HEK293 (cell line): ENCODE data around the gene WDR3.
A peak's percentile ranks its signal among the peaks of the same experiment; 100 is the strongest.

ENCODE experiments used
- CTCF ChIA-PET: fragments of 350-600 bp; formaldehyde crosslinking; extraction: SDS; loops from one replicate; lab custom pipeline; 2021; ENCODE audit warnings: antibody characterized with exemption; lab: Yijun Ruan, JAX
- POLR2A ChIA-PET: fragments of 300-600 bp; formaldehyde crosslinking; extraction: SDS; loops from one replicate; lab custom pipeline; 2020; ENCODE audit warnings: antibody characterized with exemption, inconsistent platforms; lab: Yijun Ruan, JAX
- H3K27ac ChIP-seq: fragments of 200-500 bp; sonication (Bioruptor generic); 2 replicates; pipeline ENCODE4 v1.5.1; 2014; ENCODE audit warnings: low read depth, low read length, control low read depth, inconsistent platforms; ENCODE audit errors: extremely low read depth
- H3K36me3 ChIP-seq, 2 experiments: fragments of 200-500 bp in 1 of 2; sonication (Bioruptor generic) in 1 of 2; 1 replicate in 1 of 2; 2 replicates in 1 of 2; pipeline ENCODE4 v1.5.1; 2014 to 2017; ENCODE audit warnings: inconsistent platforms in 2 of 2, low read length in 2 of 2; ENCODE audit not compliant: control insufficient read depth in 2 of 2, insufficient read depth in 1 of 2
- H3K4me1 ChIP-seq: fragments of 200-500 bp; sonication (Bioruptor generic); 2 replicates; pipeline ENCODE4 v1.5.1; 2014; ENCODE audit warnings: mild to moderate bottlenecking, low read length, inconsistent platforms; ENCODE audit not compliant: control insufficient read depth, insufficient read depth
- H3K4me3 ChIP-seq: 2 replicates; pipeline ENCODE4 v1.5.1; 2011; ENCODE audit warnings: low read depth, mild to moderate bottlenecking, control low read depth, low read length, moderate library complexity
- H3K9me3 ChIP-seq: fragments of 200-500 bp; sonication (Bioruptor generic); 2 replicates; pipeline ENCODE4 v1.5.1; 2014; ENCODE audit warnings: low read depth, low read length, inconsistent platforms; ENCODE audit not compliant: control insufficient read depth, insufficient read depth
- EGR2 ChIP-seq: fragments of 450-650 bp; formaldehyde crosslinking; IDR thresholded peaks from 2 replicates; pipeline ENCODE4 v1.5.1; 2016; ENCODE audit warnings: low read depth, missing biosample characterization, missing genetic modification characterization
- GLI4 ChIP-seq: fragments of 450-650 bp; formaldehyde crosslinking; IDR thresholded peaks from 2 replicates; pipeline ENCODE4 v1.5.1; 2016; ENCODE audit warnings: missing biosample characterization, missing genetic modification characterization
- GLIS1 ChIP-seq: fragments of 450-650 bp; formaldehyde crosslinking; IDR thresholded peaks from 2 replicates; pipeline ENCODE4 v1.5.1; 2016; ENCODE audit warnings: missing biosample characterization, missing genetic modification characterization
- HOXA7 ChIP-seq: sonication (generic); formaldehyde crosslinking; IDR thresholded peaks from 2 replicates; pipeline ENCODE4 v1.8.1; 2022; ENCODE audit warnings: missing genetic modification reagents, borderline replicate concordance
- KLF1 ChIP-seq: fragments of 450-650 bp; formaldehyde crosslinking; IDR thresholded peaks from 2 replicates; pipeline ENCODE4 v1.5.1; 2016; ENCODE audit warnings: missing biosample characterization, missing genetic modification characterization
- KLF10 ChIP-seq: fragments of 450-650 bp; IDR thresholded peaks from 2 replicates; pipeline ENCODE4 v1.5.1; 2018; ENCODE audit warnings: missing biosample characterization, mild to moderate bottlenecking, missing genetic modification characterization
- KLF9 ChIP-seq: fragments of 450-650 bp; formaldehyde crosslinking; IDR thresholded peaks from 2 replicates; pipeline ENCODE4 v1.5.1; 2016; ENCODE audit warnings: missing biosample characterization, missing genetic modification characterization, low read depth
- MEIS1 ChIP-seq: sonication (generic); formaldehyde crosslinking; IDR thresholded peaks from 2 replicates; pipeline ENCODE4 v1.8.1; 2022; ENCODE audit warnings: missing genetic modification reagents, mild to moderate bottlenecking, borderline replicate concordance
- SP2 ChIP-seq: fragments of 450-650 bp; formaldehyde crosslinking; IDR thresholded peaks from 2 replicates; pipeline ENCODE4 v1.5.1; 2016; ENCODE audit warnings: missing biosample characterization, missing genetic modification characterization
- SP3 ChIP-seq: fragments of 450-650 bp; formaldehyde crosslinking; IDR thresholded peaks from 2 replicates; pipeline ENCODE4 v1.5.1; 2016; ENCODE audit warnings: missing biosample characterization, missing genetic modification characterization
- TRIM28 ChIP-seq: IDR thresholded peaks from 2 replicates; pipeline ENCODE4 v1.6.1; 2011; ENCODE audit warnings: low read length, control low read depth, borderline replicate concordance
- ZBTB17 ChIP-seq: fragments of 450-650 bp; formaldehyde crosslinking; IDR thresholded peaks from 2 replicates; pipeline ENCODE4 v1.5.1; 2016; ENCODE audit warnings: missing biosample characterization, missing genetic modification characterization
- ZBTB20 ChIP-seq: fragments of 450-650 bp; formaldehyde crosslinking; IDR thresholded peaks from 2 replicates; pipeline ENCODE4 v1.5.1; 2016; ENCODE audit warnings: missing biosample characterization, missing genetic modification characterization
- ZFP37 ChIP-seq: fragments of 450-650 bp; formaldehyde crosslinking; IDR thresholded peaks from 2 replicates; pipeline ENCODE4 v1.5.1; 2016; ENCODE audit warnings: missing biosample characterization, missing genetic modification characterization
- ZNF121 ChIP-seq: fragments of 450-650 bp; formaldehyde crosslinking; IDR thresholded peaks from 2 replicates; pipeline ENCODE4 v1.5.1; 2016; ENCODE audit warnings: missing biosample characterization, missing genetic modification characterization
- ZNF133 ChIP-seq: fragments of 450-650 bp; formaldehyde crosslinking; IDR thresholded peaks from 2 replicates; pipeline ENCODE4 v1.5.1; 2016; ENCODE audit warnings: missing biosample characterization, missing genetic modification characterization
- ZNF146 ChIP-seq: fragments of 450-650 bp; formaldehyde crosslinking; IDR thresholded peaks from 2 replicates; pipeline ENCODE4 v1.5.1; 2016; ENCODE audit warnings: missing biosample characterization, missing genetic modification characterization
- ZNF155 ChIP-seq: fragments of 450-650 bp; formaldehyde crosslinking; IDR thresholded peaks from 2 replicates; pipeline ENCODE4 v1.5.1; 2016; ENCODE audit warnings: missing biosample characterization, missing genetic modification characterization
- ZNF280C ChIP-seq: fragments of 450-650 bp; formaldehyde crosslinking; IDR thresholded peaks from 2 replicates; pipeline ENCODE4 v1.5.1; 2016; ENCODE audit warnings: missing biosample characterization, missing genetic modification characterization
- ZNF335 ChIP-seq: fragments of 450-650 bp; formaldehyde crosslinking; conservative IDR thresholded peaks from 2 replicates; pipeline ENCODE4 v1.5.1; 2016; ENCODE audit warnings: missing biosample characterization, missing genetic modification characterization
- ZNF350 ChIP-seq: fragments of 450-650 bp; formaldehyde crosslinking; IDR thresholded peaks from 2 replicates; pipeline ENCODE4 v1.5.0; 2017; ENCODE audit warnings: missing biosample characterization, mild to moderate bottlenecking, missing genetic modification characterization
- ZNF391 ChIP-seq: fragments of 450-650 bp; formaldehyde crosslinking; IDR thresholded peaks from 2 replicates; pipeline ENCODE4 v1.5.1; 2016; ENCODE audit warnings: low read depth, missing biosample characterization, missing genetic modification characterization, borderline replicate concordance
- ZNF423 ChIP-seq: fragments of 450-650 bp; formaldehyde crosslinking; IDR thresholded peaks from 2 replicates; pipeline ENCODE4 v1.5.1; 2016; ENCODE audit warnings: missing biosample characterization, missing genetic modification characterization
- ZNF426 ChIP-seq: fragments of 450-650 bp; formaldehyde crosslinking; IDR thresholded peaks from 2 replicates; pipeline ENCODE4 v1.5.1; 2017; ENCODE audit warnings: missing biosample characterization, missing genetic modification characterization, mild to moderate bottlenecking, inconsistent platforms, moderate library complexity
- ZNF571 ChIP-seq: fragments of 450-650 bp; formaldehyde crosslinking; IDR thresholded peaks from 2 replicates; pipeline ENCODE4 v1.5.0; 2017; ENCODE audit warnings: missing biosample characterization, missing genetic modification characterization
- ZNF777 ChIP-seq: fragments of 450-650 bp; formaldehyde crosslinking; IDR thresholded peaks from 2 replicates; pipeline ENCODE4 v1.5.1; 2017; ENCODE audit warnings: missing biosample characterization, missing genetic modification characterization, borderline replicate concordance
- ZSCAN5A ChIP-seq: fragments of 450-650 bp; formaldehyde crosslinking; IDR thresholded peaks from 2 replicates; pipeline ENCODE4 v1.5.1; 2016; ENCODE audit warnings: missing biosample characterization, missing genetic modification characterization
- ZXDB ChIP-seq: fragments of 450-650 bp; formaldehyde crosslinking; IDR thresholded peaks from 2 replicates; pipeline ENCODE4 v1.5.1; 2016; ENCODE audit warnings: missing biosample characterization, missing genetic modification characterization
- TF ChIP-seq, protein P1 (sequence below): fragments of 450-650 bp; formaldehyde crosslinking; conservative IDR thresholded peaks from 2 replicates; pipeline ENCODE4 v1.5.1; 2016; ENCODE audit warnings: low read depth, missing biosample characterization, missing genetic modification characterization

Gene WDR3

DNA sequence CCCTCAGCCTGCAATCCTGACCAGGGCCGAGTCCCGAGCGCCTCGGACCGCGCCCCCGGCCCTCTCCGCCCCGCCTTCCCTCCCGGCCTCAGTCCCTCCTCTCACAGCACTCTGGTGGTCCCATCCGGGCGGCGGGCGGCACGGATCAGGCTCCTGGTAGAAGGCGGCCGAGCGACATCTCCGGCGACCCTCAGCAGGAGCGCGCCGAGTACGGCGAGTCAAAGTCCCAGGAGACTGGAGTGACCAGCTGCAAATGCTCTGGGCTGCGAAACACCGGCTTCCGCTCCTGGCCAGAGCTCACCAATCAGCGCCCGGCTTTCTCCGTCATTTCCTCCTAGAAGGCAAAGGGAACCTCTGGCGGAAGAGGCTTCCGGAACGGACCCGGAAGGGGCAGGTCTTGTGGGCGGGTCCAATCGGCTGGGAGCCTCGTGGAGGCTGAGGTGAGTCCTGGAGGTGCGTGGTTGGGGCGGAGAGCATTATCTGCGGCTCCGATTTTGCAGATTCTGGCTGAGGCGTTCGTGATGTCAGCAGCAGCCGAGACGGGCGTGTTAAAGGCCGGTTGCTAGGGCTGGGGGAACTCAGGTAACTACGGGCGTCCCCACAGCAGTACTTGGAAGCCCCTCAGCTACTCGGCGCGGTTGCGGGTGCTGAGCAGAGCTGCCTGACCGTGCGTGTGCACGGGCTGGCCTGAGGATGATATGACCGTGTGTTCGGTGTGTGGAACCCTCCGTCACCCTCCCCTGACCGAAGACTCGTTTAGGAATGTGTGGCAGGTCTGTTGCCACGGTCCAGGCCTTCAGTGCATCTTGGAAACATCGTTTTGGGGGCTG, at the start of gene WDR3, which contains the start of gene GDAP2:
Gene WDR3 (plus strand): TSS at position 397 of the 830 bp plus-strand sequence. CDS start 3,581 bp downstream, outside the sequence.
Gene GDAP2 (minus strand): TSS at position 279 of the 830 bp plus-strand sequence. CDS start 9,264 bp downstream, outside the sequence.
- ChIA-PET POLR2A (interaction anchor here (0.6 to 1.4 kb wide), 7 partner anchors 10 to 68 kb away, joined by 3 to 4 read pairs (median 3); no protein-coding TSS in a partner anchor), CTCF (interaction anchor here (0.7 to 2.5 kb wide), 4 partner anchors 10 to 395 kb away, joined by 3 to 15 read pairs (median 4); no protein-coding TSS in a partner anchor)
- H3K4me1 ChIP-seq = peaks cover 7% of the 10 kb centered on the region; the same call in 1 of the 2 replicates
- peak within 1 kb of the TSS; percentile 63; the same call in 1 of the 2 replicates for H3K27ac ChIP-seq
- peak within 1 kb of the TSS; percentile 92 for H3K4me3 ChIP-seq
- H3K9me3 ChIP-seq = no peaks in the 10 kb centered on the region
- H3K36me3 ChIP-seq = peaks cover 4 to 21% of the 10 kb centered on the region in 2 experiments; a peak in 1 of 3 replicates
- TF ChIP-seq ZNF423 (0 out of 2 replicates have a peak, but pooled peaks have one; percentile 48), ZNF571 (tag by site-specific recombination) (no peak), KLF10 (tag by site-specific recombination) (peak; percentile 85), SP2 (tag by site-specific recombination) (peak; percentile 94), GLI4 (tag by site-specific recombination) (no peak), KLF1 (tag by site-specific recombination) (peak; percentile 19; the same call in 1 of the 2 replicates), GLIS1 (tag by site-specific recombination) (peak; percentile 21; the same call in 1 of the 2 replicates), ZNF426 (tag by site-specific recombination) (no peak), HOXA7 (CRISPR knock-in tag) (no peak), EGR2 (tag by site-specific recombination) (peak; percentile 41; the same call in 1 of the 2 replicates), ZNF335 (tag by site-specific recombination) (peak; percentile 78), ZBTB17 (tag by site-specific recombination) (peak; percentile 90), ZNF121 (no peak), ZFP37 (tag by site-specific recombination) (peak; percentile 53; the same call in 1 of the 2 replicates), KLF9 (tag by site-specific recombination) (peak; percentile 83), ZBTB20 (tag by site-specific recombination) (peak; percentile 61), ZNF280C (tag by site-specific recombination) (no peak), ZNF777 (peak; percentile 19; the same call in 1 of the 2 replicates), ZNF146 (tag by site-specific recombination) (peak; percentile 4; the same call in 1 of the 2 replicates), ZNF155 (tag by site-specific recombination) (no peak), ZNF133 (tag by site-specific recombination) (0 out of 2 replicates have a peak, but pooled peaks have one; percentile 8), MEIS1 (CRISPR knock-in tag) (no peak), ZXDB (tag by site-specific recombination) (0 out of 2 replicates have a peak, but pooled peaks have one; percentile 57), ZNF391 (peak; percentile 21; the same call in 1 of the 2 replicates), TRIM28 (peak; percentile 50; the same call in 1 of the 2 replicates), SP3 (tag by site-specific recombination) (peak; percentile 92), ZSCAN5A (0 out of 2 replicates have a peak, but pooled peaks have one; percentile 50), ZNF350 (tag by site-specific recombination) (no peak)
- TF ChIP-seq, protein P1, sequence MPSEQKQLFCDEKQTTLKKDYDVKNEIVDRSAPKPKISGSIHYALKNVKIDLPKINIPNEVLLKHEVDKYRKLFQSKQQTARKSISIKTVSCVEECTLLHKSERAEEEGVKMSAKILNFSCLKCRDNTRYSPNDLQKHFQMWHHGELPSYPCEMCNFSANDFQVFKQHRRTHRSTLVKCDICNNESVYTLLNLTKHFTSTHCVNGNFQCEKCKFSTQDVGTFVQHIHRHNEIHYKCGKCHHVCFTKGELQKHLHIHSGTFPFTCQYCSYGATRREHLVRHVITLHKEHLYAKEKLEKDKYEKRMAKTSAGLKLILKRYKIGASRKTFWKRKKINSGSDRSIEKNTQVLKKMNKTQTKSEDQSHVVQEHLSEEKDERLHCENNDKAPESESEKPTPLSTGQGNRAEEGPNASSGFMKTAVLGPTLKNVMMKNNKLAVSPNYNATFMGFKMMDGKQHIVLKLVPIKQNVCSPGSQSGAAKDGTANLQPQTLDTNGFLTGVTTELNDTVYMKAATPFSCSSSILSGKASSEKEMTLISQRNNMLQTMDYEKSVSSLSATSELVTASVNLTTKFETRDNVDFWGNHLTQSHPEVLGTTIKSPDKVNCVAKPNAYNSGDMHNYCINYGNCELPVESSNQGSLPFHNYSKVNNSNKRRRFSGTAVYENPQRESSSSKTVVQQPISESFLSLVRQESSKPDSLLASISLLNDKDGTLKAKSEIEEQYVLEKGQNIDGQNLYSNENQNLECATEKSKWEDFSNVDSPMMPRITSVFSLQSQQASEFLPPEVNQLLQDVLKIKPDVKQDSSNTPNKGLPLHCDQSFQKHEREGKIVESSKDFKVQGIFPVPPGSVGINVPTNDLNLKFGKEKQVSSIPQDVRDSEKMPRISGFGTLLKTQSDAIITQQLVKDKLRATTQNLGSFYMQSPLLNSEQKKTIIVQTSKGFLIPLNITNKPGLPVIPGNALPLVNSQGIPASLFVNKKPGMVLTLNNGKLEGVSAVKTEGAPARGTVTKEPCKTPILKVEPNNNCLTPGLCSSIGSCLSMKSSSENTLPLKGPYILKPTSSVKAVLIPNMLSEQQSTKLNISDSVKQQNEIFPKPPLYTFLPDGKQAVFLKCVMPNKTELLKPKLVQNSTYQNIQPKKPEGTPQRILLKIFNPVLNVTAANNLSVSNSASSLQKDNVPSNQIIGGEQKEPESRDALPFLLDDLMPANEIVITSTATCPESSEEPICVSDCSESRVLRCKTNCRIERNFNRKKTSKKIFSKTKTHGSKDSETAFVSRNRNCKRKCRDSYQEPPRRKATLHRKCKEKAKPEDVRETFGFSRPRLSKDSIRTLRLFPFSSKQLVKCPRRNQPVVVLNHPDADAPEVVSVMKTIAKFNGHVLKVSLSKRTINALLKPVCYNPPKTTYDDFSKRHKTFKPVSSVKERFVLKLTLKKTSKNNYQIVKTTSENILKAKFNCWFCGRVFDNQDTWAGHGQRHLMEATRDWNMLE = peak; percentile 96
